ENCODE data around the gene NFE2L3.

NFE2L3 gene

GRCh38 chr7:26201247-26202018 is 49.4 kb downstream of the NFE2L3 start, which contains the start of gene CBX3:
CBX3 (plus strand) TSS chr7:26201745; CDS start chr7:26202999, 1,254 bp downstream.
- DNase-seq = peak in 1 of 2 donors; percentile 89

GRCh38 chr7:26202019-26202990 is 50.3 kb downstream of the NFE2L3 start:
- DNase-seq = peak in 1 of 2 donors; percentile 60

- no peak for DNase-seq
Observed at GRCh38 chr7:26203016-26203415, 51.0 kb downstream of the NFE2L3 start.

- no peak for DNase-seq
Observed at GRCh38 chr7:26208040-26208439, 56.0 kb downstream of the NFE2L3 start.

- no peak for DNase-seq
Observed at GRCh38 chr7:26212921-26213718, 61.1 kb downstream of the NFE2L3 start.

GRCh38 chr7:26213807-26214515 is 62.0 kb downstream of the NFE2L3 start:
- DNase-seq = no peak

GRCh38 chr7:26216049-26216448 is 64.1 kb downstream of the NFE2L3 start:
- DNase-seq = no peak

GRCh38 chr7:26224359-26224758 is 72.4 kb downstream of the NFE2L3 start:
- no peak for DNase-seq

- DNase-seq = no peak
Observed at GRCh38 chr7:26227987-26228386, 76.0 kb downstream of the NFE2L3 start.

GRCh38 chr7:26233902-26234511 is 82.0 kb downstream of the NFE2L3 start:
- peak in 1 of 2 donors; percentile 51 for DNase-seq
